Measurements from ENCODE around the gene NUP85. TPM values are rescaled to one million over a fixed set of nuclear protein-coding genes. Genes with fewer than 3 reads are reported as not detected.

The NUP85 gene
- total and polyA plus RNA-seq, 2 donors (not counting 3 experiments of a cell fraction or from before 2014, with no cell fraction given), result 105 to 120 TPM

DNA sequence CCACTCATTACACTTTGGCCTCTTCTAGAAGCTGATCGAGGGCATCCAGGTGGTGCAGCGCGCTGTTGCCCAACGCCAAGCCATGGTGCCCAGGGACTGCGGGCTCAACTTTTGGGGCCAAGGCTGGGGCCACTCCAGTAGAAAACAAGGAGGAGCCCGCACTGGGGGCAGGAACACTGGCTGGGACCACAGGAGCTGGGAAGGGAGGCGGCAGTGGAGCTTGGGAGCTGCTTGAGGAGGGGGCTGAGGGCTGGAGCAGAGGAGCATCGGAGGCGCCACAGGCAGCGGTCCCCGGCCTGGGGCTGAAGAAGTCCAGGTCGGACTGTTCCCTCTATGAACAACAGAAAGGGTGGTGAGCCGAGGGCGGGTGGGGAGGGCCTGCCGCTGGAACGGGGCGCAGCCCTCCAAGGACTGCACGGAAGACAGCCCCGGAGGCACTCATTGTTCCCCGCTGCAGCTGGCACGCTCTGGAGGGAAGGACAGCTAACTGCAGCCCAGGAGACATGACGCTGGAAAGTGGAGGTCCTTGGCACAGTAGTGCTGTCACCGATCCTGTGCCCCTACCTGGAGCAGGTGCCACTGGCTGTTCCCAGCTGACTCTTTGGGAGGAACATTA is 34.4 kb downstream of the NUP85 start:
- POLR2A ChIA-PET, result interaction anchor here (1.3 to 1.6 kb wide), 2 partner anchors 21 to 31 kb away, joined by 4 to 5 read pairs; partner anchors contain the start of genes GGA3 and MIF4GD
- no peak for DNase-seq (ENCODE audit: low read depth, low spot score)
- H3K27me3 ChIP-seq (ENCODE audit: control insufficient read depth in 2 of 2, insufficient read depth in 2 of 2, low read length in 2 of 2), result no peaks in the 10 kb centered on the region
- no peak overlapping the region for H2AFZ ChIP-seq (ENCODE audit: low read depth, low read length)
- H3K4me1 ChIP-seq (ENCODE audit: control insufficient read depth, extremely low read depth, insufficient read depth, low read length), result no peaks in the 10 kb centered on the region
- H3K9ac ChIP-seq (replicated peaks; ENCODE audit: extremely low read depth, insufficient read depth, low read length), result no peak overlapping the region
- no peak overlapping the region for H3K27ac ChIP-seq (ENCODE audit: insufficient read depth, low read depth, low read length)
- peaks cover 8 to 58% of the 10 kb centered on the region in 2 experiments for H3K36me3 ChIP-seq (ENCODE audit: control insufficient read depth in 2 of 2, extremely low read depth in 1 of 2, insufficient read depth in 2 of 2, low read length in 2 of 2)
- dilution Hi-C loops (cut with MboI; ENCODE audit: extremely low pct_ligation_motif_present, low sequenced_read_pairs), result no loop called here
- no peaks in the 10 kb centered on the region for H3K79me2 ChIP-seq (ENCODE audit: control insufficient read depth, insufficient read depth, low read length)
- TF ChIP-seq MYC (IDR thresholded peaks at IDR 0.05; ENCODE audit: low read depth, low read length) (no peak), JUN (IDR thresholded peaks at IDR 0.05; ENCODE audit: borderline replicate concordance, insufficient read depth, insufficient read length, low read depth) (no peak), EZH2 (IDR thresholded peaks at IDR 0.05; ENCODE audit: borderline replicate concordance, low read depth, low read length, severe bottlenecking) (no peak), POLR2AphosphoS5 (IDR thresholded peaks at IDR 0.05; ENCODE audit: insufficient read depth, low read depth, low read length) (no peak), GATA2 (IDR thresholded peaks at IDR 0.05; ENCODE audit: insufficient read depth, insufficient read length, low read depth, low read length) (no peak), POLR2A (IDR thresholded peaks at IDR 0.05; ENCODE audit: low read depth, low read length) (no peak), FOS (IDR thresholded peaks at IDR 0.05; ENCODE audit: borderline replicate concordance, insufficient read depth, low read length) (no peak)
- TF ChIP-seq, protein P1, sequence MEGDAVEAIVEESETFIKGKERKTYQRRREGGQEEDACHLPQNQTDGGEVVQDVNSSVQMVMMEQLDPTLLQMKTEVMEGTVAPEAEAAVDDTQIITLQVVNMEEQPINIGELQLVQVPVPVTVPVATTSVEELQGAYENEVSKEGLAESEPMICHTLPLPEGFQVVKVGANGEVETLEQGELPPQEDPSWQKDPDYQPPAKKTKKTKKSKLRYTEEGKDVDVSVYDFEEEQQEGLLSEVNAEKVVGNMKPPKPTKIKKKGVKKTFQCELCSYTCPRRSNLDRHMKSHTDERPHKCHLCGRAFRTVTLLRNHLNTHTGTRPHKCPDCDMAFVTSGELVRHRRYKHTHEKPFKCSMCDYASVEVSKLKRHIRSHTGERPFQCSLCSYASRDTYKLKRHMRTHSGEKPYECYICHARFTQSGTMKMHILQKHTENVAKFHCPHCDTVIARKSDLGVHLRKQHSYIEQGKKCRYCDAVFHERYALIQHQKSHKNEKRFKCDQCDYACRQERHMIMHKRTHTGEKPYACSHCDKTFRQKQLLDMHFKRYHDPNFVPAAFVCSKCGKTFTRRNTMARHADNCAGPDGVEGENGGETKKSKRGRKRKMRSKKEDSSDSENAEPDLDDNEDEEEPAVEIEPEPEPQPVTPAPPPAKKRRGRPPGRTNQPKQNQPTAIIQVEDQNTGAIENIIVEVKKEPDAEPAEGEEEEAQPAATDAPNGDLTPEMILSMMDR (IDR thresholded peaks at IDR 0.05; ENCODE audit: extremely low read depth in 1 of 2, insufficient read depth in 1 of 2, low read depth in 1 of 2, low read length in 2 of 2), result no peak
- TF ChIP-seq, protein P2, sequence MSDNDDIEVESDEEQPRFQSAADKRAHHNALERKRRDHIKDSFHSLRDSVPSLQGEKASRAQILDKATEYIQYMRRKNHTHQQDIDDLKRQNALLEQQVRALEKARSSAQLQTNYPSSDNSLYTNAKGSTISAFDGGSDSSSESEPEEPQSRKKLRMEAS (IDR thresholded peaks at IDR 0.05; ENCODE audit: insufficient read depth, insufficient read length), result no peak
- H3K4me3 ChIP-seq (replicated peaks in 1 of 3; ENCODE audit: insufficient read depth in 1 of 3, low read depth in 1 of 3, low read length in 3 of 3), result no peak overlapping the region
- H3K9me3 ChIP-seq (replicated peaks; ENCODE audit: control insufficient read depth, insufficient read depth, low read length), result no peaks in the 10 kb centered on the region
- no peaks in the 10 kb centered on the region for H4K20me1 ChIP-seq (replicated peaks; ENCODE audit: control insufficient read depth, extremely low read depth, insufficient read depth, low read length)
- no peaks in the 10 kb centered on the region for H3K9me1 ChIP-seq (replicated peaks; ENCODE audit: control insufficient read depth, extremely low read depth, insufficient read depth, low read length)
- no peak overlapping the region for H3K4me2 ChIP-seq (ENCODE audit: insufficient read depth, low read length)
- BruUV-seq (replicated peaks), result no TSS peak
- intact Hi-C loops (cut with micrococcal nuclease), result loop anchor here (1.0 to 2.0 kb wide), 4 partner anchors 21 to 172 kb away; partner anchors contain the start of genes GGA3, GRB2, MIF4GD and MRPS7
- no peak for FAIRE-seq
- CTCF ChIA-PET, result interaction anchor here (0.6 to 7.6 kb wide), 25 partner anchors 8 to 278 kb away, joined by 3 to 91 read pairs (median 4); partner anchors contain the start of genes GGA3, MIF4GD, MRPS7 and SLC25A19
